Measurements from ENCODE around the gene MPV17L.
"Not testable (repeated sequence)": the region's sequence is repeated elsewhere in the genome, so short reads cannot be mapped to it uniquely, and the experiment has no call there.

The MPV17L gene

GRCh38 chr16:15395631-15396508 lies at the start of gene MPV17L:
Gene MPV17L, plus strand, starts transcription at chr16:15395754. Its CDS starts 144 bp downstream, at chr16:15395898.
- peak in 1 of 2 donors; percentile 7 for DNase-seq

- DNase-seq = not testable (repeated sequence)
These were observed 46.8 kb upstream of the MPV17L start for GRCh38 chr16:15348721-15349120.

- not testable (repeated sequence) for DNase-seq
These were observed 44.3 kb upstream of the MPV17L start for GRCh38 chr16:15351251-15351650.

- not testable (repeated sequence) for DNase-seq
These were observed 43.8 kb upstream of the MPV17L start for GRCh38 chr16:15351745-15352144.

- DNase-seq = not testable (repeated sequence)
These were observed 42.7 kb upstream of the MPV17L start for GRCh38 chr16:15352852-15353251.

- not testable (repeated sequence) for DNase-seq
These were observed 40.7 kb upstream of the MPV17L start for GRCh38 chr16:15354846-15355245.

- not testable (repeated sequence) for DNase-seq
These were observed 38.1 kb upstream of the MPV17L start for GRCh38 chr16:15357495-15357894.

- DNase-seq = not testable (repeated sequence)
These were observed 17.4 kb upstream of the MPV17L start, which contains the start of gene NPIPA5 for GRCh38 chr16:15378194-15378593. Gene NPIPA5, minus strand, starts transcription at chr16:15378294. Its CDS starts 0 bp downstream, at chr16:15378294.

GRCh38 chr16:15382810-15383209 lies 12.7 kb upstream of the MPV17L start:
- DNase-seq = not testable (repeated sequence)

- DNase-seq = not testable (repeated sequence)
These were observed 7.5 kb upstream of the MPV17L start for GRCh38 chr16:15388060-15388459.

GRCh38 chr16:15389916-15390315 lies 5.6 kb upstream of the MPV17L start:
- not testable (repeated sequence) for DNase-seq

- DNase-seq = not testable (repeated sequence)
These were observed 2.5 kb upstream of the MPV17L start for GRCh38 chr16:15393025-15393424.

- DNase-seq = not testable (repeated sequence)
These were observed 915 bp downstream of the MPV17L start for GRCh38 chr16:15396509-15396829.

GRCh38 chr16:15396948-15397594 lies 1.5 kb downstream of the MPV17L start:
- no peak for DNase-seq

GRCh38 chr16:15398618-15399316 lies 3.2 kb downstream of the MPV17L start:
- no peak for DNase-seq

GRCh38 chr16:15399317-15399716 lies 3.8 kb downstream of the MPV17L start:
- no peak for DNase-seq

- not testable (repeated sequence) for DNase-seq
These were observed 4.8 kb downstream of the MPV17L start for GRCh38 chr16:15400314-15400713.

GRCh38 chr16:15401972-15402371 lies 6.4 kb downstream of the MPV17L start:
- no peak for DNase-seq

GRCh38 chr16:15403392-15403995 lies 7.9 kb downstream of the MPV17L start:
- no peak for DNase-seq

- DNase-seq = not testable (repeated sequence)
These were observed 8.5 kb downstream of the MPV17L start for GRCh38 chr16:15404091-15404490.

GRCh38 chr16:15404792-15405191 lies 9.2 kb downstream of the MPV17L start:
- DNase-seq = no peak

GRCh38 chr16:15407756-15408155 lies 12.2 kb downstream of the MPV17L start:
- DNase-seq = not testable (repeated sequence)

- DNase-seq = not testable (repeated sequence)
These were observed 13.9 kb downstream of the MPV17L start for GRCh38 chr16:15409476-15409875.
